HepG2 (cell line): Measurements from ENCODE around the gene ITGB2. TPM values are rescaled to one million over a fixed set of nuclear protein-coding genes. Genes with fewer than 3 reads are reported as not detected.
A peak's percentile ranks its signal among the peaks of the same experiment; 100 is the strongest.

Experiments used
- ATF5 ChIP-seq: sonication (generic); formaldehyde crosslinking; IDR thresholded peaks from 2 replicates; pipeline ENCODE4 v1.4.0; 2020; ENCODE audit warnings: mild to moderate bottlenecking, low read depth, missing genetic modification reagents
- CBFB ChIP-seq: sonication (generic); formaldehyde crosslinking; IDR thresholded peaks from 2 replicates; pipeline ENCODE4 v1.4.0; 2020; ENCODE audit warnings: missing genetic modification reagents
- MBNL3 ChIP-seq: fragments of 250-450 bp; sonication (Bioruptor Pico); conservative IDR thresholded peaks from 2 replicates; pipeline ENCODE4 v1.8.0; 2022; ENCODE audit warnings: mild to moderate bottlenecking, inconsistent platforms
- RCOR2 ChIP-seq: IDR thresholded peaks from 2 replicates; pipeline ENCODE4 v1.6.1; 2016; ENCODE audit warnings: missing biosample characterization, missing genetic modification reagents
- SMAD1 ChIP-seq: sonication (generic); formaldehyde crosslinking; IDR thresholded peaks from 2 replicates; pipeline ENCODE4 v1.4.0; 2020; ENCODE audit warnings: missing genetic modification reagents, low read depth, mild to moderate bottlenecking, borderline replicate concordance
- ZBTB7B ChIP-seq: sonication (generic); formaldehyde crosslinking; IDR thresholded peaks from 2 replicates; pipeline ENCODE4 v1.4.0; 2020; ENCODE audit warnings: missing genetic modification reagents
- ZFP36L1 ChIP-seq: sonication (generic); formaldehyde crosslinking; IDR thresholded peaks from 2 replicates; pipeline ENCODE4 v1.8.0; 2022; ENCODE audit warnings: mild to moderate bottlenecking, missing genetic modification reagents, moderate library complexity
- ZKSCAN8 ChIP-seq: IDR thresholded peaks from 2 replicates; pipeline ENCODE4 v1.6.1; 2016; ENCODE audit warnings: borderline replicate concordance, missing genetic modification reagents, missing compliant biosample characterization
- ZNF44 ChIP-seq: sonication (generic); formaldehyde crosslinking; IDR thresholded peaks from 2 replicates; pipeline ENCODE4 v1.5.1; 2020; ENCODE audit warnings: mild to moderate bottlenecking, missing genetic modification reagents
- polyA plus RNA-seq, 8 experiments: library from polyadenylated mRNA; depleted of rRNA in 3 of 8; stranded (reverse) in 7 of 8; unstranded in 1 of 8; fragments of >200 nt; fragmentation: Illumina TruSeq in 4 of 8; extraction: Trizol in 4 of 8; gene quantifications; 2 replicates each; pipeline versions ENCODE4 v1.2.1 to v1.2.3, GENCODE V29; 2011 to 2016; ENCODE audit warnings: low read depth in 4 of 8, missing spikeins in 1 of 8, mixed read lengths in 1 of 8; ENCODE audit not compliant: insufficient read depth in 1 of 8
- total RNA-seq, 5 experiments: library from RNA; depleted of rRNA; stranded (reverse); fragments of >200 nt; fragmentation: Illumina TruSeq; extraction: Trizol; gene quantifications; 2 replicates each; pipeline ENCODE4 v1.2.3, GENCODE V29; 2016; ENCODE audit warnings: low read depth in 1 of 5
- TF ChIP-seq, protein P1 (sequence below): sonication (generic); formaldehyde crosslinking; IDR thresholded peaks from 2 replicates; pipeline ENCODE4 v1.4.0; 2020; ENCODE audit warnings: mild to moderate bottlenecking, missing genetic modification reagents, borderline replicate concordance
- TF ChIP-seq, protein P2 (sequence below): sonication (generic); formaldehyde crosslinking; IDR thresholded peaks from 2 replicates; pipeline ENCODE4 v1.5.1; 2020; ENCODE audit warnings: missing genetic modification reagents, mild to moderate bottlenecking, borderline replicate concordance
- TF ChIP-seq, protein P3 (sequence below): sonication (generic); formaldehyde crosslinking; IDR thresholded peaks from 2 replicates; pipeline ENCODE4 v1.4.0; 2020; ENCODE audit warnings: missing genetic modification reagents, borderline replicate concordance
- TF ChIP-seq, protein P4 (sequence below): sonication (generic); formaldehyde crosslinking; IDR thresholded peaks from 2 replicates; pipeline ENCODE4 v1.4.0; 2020; ENCODE audit warnings: missing genetic modification reagents
- TF ChIP-seq, protein P5 (sequence below): sonication (generic); formaldehyde crosslinking; IDR thresholded peaks from 2 replicates; pipeline ENCODE4 v1.5.0; 2020; ENCODE audit warnings: mild to moderate bottlenecking, missing genetic modification reagents

ITGB2 gene
- total and polyA plus RNA-seq, 2 of the 13 experiments (the other 11 are each of a cell fraction or from before 2014, with no cell fraction given), result 4.2 to 18.0 TPM

GRCh38 chr21:44939532-44940115, 18.9 kb upstream of the ITGB2 start, which contains the start of gene SLX9 (continued):
- TF ChIP-seq, protein P1, sequence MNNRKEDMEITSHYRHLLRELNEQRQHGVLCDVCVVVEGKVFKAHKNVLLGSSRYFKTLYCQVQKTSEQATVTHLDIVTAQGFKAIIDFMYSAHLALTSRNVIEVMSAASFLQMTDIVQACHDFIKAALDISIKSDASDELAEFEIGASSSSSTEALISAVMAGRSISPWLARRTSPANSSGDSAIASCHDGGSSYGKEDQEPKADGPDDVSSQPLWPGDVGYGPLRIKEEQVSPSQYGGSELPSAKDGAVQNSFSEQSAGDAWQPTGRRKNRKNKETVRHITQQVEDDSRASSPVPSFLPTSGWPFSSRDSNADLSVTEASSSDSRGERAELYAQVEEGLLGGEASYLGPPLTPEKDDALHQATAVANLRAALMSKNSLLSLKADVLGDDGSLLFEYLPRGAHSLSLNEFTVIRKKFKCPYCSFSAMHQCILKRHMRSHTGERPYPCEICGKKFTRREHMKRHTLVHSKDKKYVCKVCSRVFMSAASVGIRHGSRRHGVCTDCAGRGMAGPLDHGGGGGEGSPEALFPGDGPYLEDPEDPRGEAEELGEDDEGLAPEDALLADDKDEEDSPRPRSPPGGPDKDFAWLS, result peak; percentile 87; the same call in 1 of the 2 replicates
- TF ChIP-seq RCOR2 (peak; percentile 62; the same call in 1 of the 2 replicates), ATF5 (CRISPR knock-in tag) (0 out of 2 replicates have a peak, but pooled peaks have one; percentile 51), SMAD1 (CRISPR knock-in tag) (no peak), ZNF44 (CRISPR knock-in tag) (0 out of 2 replicates have a peak, but pooled peaks have one; percentile 58), ZBTB7B (peak; percentile 64), MBNL3 (CRISPR knock-in tag) (no peak), CBFB (peak; percentile 94), ZKSCAN8 (CRISPR knock-in tag) (peak; percentile 75; the same call in 1 of the 2 replicates), ZFP36L1 (CRISPR knock-in tag) (peak; percentile 63; the same call in 1 of the 2 replicates)
- TF ChIP-seq, protein P2, sequence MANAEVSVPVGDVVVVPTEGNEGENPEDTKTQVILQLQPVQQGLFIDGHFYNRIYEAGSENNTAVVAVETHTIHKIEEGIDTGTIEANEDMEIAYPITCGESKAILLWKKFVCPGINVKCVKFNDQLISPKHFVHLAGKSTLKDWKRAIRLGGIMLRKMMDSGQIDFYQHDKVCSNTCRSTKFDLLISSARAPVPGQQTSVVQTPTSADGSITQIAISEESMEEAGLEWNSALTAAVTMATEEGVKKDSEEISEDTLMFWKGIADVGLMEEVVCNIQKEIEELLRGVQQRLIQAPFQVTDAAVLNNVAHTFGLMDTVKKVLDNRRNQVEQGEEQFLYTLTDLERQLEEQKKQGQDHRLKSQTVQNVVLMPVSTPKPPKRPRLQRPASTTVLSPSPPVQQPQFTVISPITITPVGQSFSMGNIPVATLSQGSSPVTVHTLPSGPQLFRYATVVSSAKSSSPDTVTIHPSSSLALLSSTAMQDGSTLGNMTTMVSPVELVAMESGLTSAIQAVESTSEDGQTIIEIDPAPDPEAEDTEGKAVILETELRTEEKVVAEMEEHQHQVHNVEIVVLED, result peak; percentile 88
- TF ChIP-seq, protein P3, sequence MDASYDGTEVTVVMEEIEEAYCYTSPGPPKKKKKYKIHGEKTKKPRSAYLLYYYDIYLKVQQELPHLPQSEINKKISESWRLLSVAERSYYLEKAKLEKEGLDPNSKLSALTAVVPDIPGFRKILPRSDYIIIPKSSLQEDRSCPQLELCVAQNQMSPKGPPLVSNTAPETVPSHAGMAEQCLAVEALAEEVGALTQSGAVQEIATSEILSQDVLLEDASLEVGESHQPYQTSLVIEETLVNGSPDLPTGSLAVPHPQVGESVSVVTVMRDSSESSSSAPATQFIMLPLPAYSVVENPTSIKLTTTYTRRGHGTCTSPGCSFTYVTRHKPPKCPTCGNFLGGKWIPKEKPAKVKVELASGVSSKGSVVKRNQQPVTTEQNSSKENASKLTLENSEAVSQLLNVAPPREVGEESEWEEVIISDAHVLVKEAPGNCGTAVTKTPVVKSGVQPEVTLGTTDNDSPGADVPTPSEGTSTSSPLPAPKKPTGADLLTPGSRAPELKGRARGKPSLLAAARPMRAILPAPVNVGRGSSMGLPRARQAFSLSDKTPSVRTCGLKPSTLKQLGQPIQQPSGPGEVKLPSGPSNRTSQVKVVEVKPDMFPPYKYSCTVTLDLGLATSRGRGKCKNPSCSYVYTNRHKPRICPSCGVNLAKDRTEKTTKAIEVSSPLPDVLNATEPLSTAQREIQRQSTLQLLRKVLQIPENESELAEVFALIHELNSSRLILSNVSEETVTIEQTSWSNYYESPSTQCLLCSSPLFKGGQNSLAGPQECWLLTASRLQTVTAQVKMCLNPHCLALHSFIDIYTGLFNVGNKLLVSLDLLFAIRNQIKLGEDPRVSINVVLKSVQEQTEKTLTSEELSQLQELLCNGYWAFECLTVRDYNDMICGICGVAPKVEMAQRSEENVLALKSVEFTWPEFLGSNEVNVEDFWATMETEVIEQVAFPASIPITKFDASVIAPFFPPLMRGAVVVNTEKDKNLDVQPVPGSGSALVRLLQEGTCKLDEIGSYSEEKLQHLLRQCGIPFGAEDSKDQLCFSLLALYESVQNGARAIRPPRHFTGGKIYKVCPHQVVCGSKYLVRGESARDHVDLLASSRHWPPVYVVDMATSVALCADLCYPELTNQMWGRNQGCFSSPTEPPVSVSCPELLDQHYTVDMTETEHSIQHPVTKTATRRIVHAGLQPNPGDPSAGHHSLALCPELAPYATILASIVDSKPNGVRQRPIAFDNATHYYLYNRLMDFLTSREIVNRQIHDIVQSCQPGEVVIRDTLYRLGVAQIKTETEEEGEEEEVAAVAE, result peak; percentile 62; the same call in 1 of the 2 replicates
- TF ChIP-seq, protein P4, sequence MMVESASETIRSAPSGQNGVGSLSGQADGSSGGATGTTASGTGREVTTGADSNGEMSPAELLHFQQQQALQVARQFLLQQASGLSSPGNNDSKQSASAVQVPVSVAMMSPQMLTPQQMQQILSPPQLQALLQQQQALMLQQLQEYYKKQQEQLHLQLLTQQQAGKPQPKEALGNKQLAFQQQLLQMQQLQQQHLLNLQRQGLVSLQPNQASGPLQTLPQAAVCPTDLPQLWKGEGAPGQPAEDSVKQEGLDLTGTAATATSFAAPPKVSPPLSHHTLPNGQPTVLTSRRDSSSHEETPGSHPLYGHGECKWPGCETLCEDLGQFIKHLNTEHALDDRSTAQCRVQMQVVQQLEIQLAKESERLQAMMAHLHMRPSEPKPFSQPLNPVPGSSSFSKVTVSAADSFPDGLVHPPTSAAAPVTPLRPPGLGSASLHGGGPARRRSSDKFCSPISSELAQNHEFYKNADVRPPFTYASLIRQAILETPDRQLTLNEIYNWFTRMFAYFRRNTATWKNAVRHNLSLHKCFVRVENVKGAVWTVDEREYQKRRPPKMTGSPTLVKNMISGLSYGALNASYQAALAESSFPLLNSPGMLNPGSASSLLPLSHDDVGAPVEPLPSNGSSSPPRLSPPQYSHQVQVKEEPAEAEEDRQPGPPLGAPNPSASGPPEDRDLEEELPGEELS (CRISPR knock-in tag), result peak; percentile 48; the same call in 1 of the 2 replicates
- TF ChIP-seq, protein P5, sequence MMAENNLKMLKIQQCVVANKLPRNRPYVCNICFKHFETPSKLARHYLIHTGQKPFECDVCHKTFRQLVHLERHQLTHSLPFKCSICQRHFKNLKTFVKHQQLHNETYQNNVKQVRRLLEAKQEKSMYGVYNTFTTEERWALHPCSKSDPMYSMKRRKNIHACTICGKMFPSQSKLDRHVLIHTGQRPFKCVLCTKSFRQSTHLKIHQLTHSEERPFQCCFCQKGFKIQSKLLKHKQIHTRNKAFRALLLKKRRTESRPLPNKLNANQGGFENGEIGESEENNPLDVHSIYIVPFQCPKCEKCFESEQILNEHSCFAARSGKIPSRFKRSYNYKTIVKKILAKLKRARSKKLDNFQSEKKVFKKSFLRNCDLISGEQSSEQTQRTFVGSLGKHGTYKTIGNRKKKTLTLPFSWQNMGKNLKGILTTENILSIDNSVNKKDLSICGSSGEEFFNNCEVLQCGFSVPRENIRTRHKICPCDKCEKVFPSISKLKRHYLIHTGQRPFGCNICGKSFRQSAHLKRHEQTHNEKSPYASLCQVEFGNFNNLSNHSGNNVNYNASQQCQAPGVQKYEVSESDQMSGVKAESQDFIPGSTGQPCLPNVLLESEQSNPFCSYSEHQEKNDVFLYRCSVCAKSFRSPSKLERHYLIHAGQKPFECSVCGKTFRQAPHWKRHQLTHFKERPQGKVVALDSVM (CRISPR knock-in tag), result peak; percentile 99
